Body of pancreas (tissue), 4 donors: Measurements from ENCODE around the gene CANX.

Experiments
- POLR2A ChIP-seq, 3 donors: fragments of 450-650 bp; IDR thresholded peaks; one replicate each; pipeline ENCODE4 v1.6.1; 2016; ENCODE audit warnings: antibody characterized with exemption in 3 of 3, mild to moderate bottlenecking in 2 of 3
- TF ChIP-seq, protein P1 (sequence below), 7 experiments: fragments of 450-650 bp in 4 of 7; fragments of 200-600 bp in 3 of 7; sonication (generic) in 3 of 7; IDR thresholded peaks; one replicate each; pipeline ENCODE4 v1.5.1; 2016 to 2019; ENCODE audit warnings: antibody characterized with exemption in 7 of 7

DNA sequence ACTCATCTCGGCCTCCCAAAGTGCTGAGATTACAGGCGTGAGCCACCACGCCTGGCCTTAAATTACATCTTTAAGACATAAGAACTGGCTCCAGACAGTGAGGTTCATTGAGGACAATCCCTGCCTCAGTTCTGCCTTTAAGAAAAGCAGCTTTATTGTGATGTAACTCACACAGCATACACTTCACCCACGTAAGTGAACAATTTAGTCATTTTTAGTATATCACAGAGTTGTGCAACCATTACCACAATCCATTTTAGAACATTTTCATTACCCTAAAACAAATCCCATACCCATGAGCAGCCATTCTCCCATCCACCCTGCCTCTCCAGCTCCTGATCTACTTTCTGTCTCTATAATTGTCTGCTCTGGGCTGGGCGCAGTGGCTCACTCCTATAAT, 71.0 kb downstream of the CANX start:
- TF ChIP-seq, protein P1, sequence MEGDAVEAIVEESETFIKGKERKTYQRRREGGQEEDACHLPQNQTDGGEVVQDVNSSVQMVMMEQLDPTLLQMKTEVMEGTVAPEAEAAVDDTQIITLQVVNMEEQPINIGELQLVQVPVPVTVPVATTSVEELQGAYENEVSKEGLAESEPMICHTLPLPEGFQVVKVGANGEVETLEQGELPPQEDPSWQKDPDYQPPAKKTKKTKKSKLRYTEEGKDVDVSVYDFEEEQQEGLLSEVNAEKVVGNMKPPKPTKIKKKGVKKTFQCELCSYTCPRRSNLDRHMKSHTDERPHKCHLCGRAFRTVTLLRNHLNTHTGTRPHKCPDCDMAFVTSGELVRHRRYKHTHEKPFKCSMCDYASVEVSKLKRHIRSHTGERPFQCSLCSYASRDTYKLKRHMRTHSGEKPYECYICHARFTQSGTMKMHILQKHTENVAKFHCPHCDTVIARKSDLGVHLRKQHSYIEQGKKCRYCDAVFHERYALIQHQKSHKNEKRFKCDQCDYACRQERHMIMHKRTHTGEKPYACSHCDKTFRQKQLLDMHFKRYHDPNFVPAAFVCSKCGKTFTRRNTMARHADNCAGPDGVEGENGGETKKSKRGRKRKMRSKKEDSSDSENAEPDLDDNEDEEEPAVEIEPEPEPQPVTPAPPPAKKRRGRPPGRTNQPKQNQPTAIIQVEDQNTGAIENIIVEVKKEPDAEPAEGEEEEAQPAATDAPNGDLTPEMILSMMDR (IDR thresholded peaks at IDR 0.05): no peak
- no peak for TF ChIP-seq POLR2A (IDR thresholded peaks at IDR 0.05)
